Osteoblast (primary cell): ENCODE measurements around the gene MLN. TPM values are rescaled to one million over a fixed set of nuclear protein-coding genes. Genes with fewer than 3 reads are reported as not detected.

Experiments
- DNase-seq: peaks from one replicate; pipeline ENCODE4 v3.0.0; 2011; ENCODE audit warnings: low spot score, mixed read lengths; ENCODE audit not compliant: insufficient read length; ENCODE audit errors: missing footprints
- H2AFZ ChIP-seq: 2 replicates; pipeline ENCODE4 v1.6.0; 2011; ENCODE audit warnings: mild to moderate bottlenecking, low read length
- H3K27ac ChIP-seq: 2 replicates; pipeline ENCODE4 v1.5.1; 2011; ENCODE audit warnings: mild to moderate bottlenecking, low read depth, low read length, moderate library complexity
- H3K27me3 ChIP-seq: 2 replicates; pipeline ENCODE4 v1.6.0; 2012; ENCODE audit warnings: mild to moderate bottlenecking, control low read depth, inconsistent platforms, low read length, moderate library complexity; ENCODE audit not compliant: insufficient read depth
- H3K36me3 ChIP-seq: 2 replicates; pipeline ENCODE4 v1.5.1; 2011; ENCODE audit warnings: mild to moderate bottlenecking, low read length, control low read depth, moderate library complexity; ENCODE audit not compliant: insufficient read depth
- H3K4me1 ChIP-seq: 2 replicates; pipeline ENCODE4 v1.5.1; 2011; ENCODE audit warnings: mild to moderate bottlenecking, low read length, control low read depth, moderate library complexity; ENCODE audit not compliant: insufficient read depth
- H3K4me2 ChIP-seq: 2 replicates; pipeline ENCODE4 v1.6.0; 2011; ENCODE audit warnings: mild to moderate bottlenecking, low read length; ENCODE audit not compliant: insufficient read depth
- H3K4me3 ChIP-seq: fragments of 200-600 bp; sonication (generic); 3 replicates; pipeline ENCODE4 v1.5.1; 2012; ENCODE audit warnings: mild to moderate bottlenecking, low read length, inconsistent platforms; ENCODE audit not compliant: insufficient read depth
- H3K79me2 ChIP-seq: 2 replicates; pipeline ENCODE4 v1.6.0; 2012; ENCODE audit warnings: mild to moderate bottlenecking, low read length, control low read depth, inconsistent platforms; ENCODE audit not compliant: insufficient read depth
- H3K9me3 ChIP-seq: 2 replicates; pipeline ENCODE4 v1.5.1; 2011; ENCODE audit warnings: low read depth, low read length, control low read depth
- H4K20me1 ChIP-seq: 2 replicates; pipeline ENCODE4 v1.6.0; 2012; ENCODE audit warnings: mild to moderate bottlenecking, low read length, control low read depth; ENCODE audit not compliant: insufficient read depth
- CTCF ChIP-seq: IDR thresholded peaks from 2 replicates; pipeline ENCODE4 v1.5.1; 2011; ENCODE audit warnings: mild to moderate bottlenecking, low read depth, low read length, moderate library complexity; ENCODE audit errors: extremely low read depth
- total RNA-seq: library from RNA; depleted of rRNA; stranded (reverse); fragments of >200 nt; gene quantifications from 2 replicates; pipeline ENCODE4 v1.2.3, GENCODE V29; 2012

MLN gene
- total RNA-seq, 1 donor: not detected

DNA sequence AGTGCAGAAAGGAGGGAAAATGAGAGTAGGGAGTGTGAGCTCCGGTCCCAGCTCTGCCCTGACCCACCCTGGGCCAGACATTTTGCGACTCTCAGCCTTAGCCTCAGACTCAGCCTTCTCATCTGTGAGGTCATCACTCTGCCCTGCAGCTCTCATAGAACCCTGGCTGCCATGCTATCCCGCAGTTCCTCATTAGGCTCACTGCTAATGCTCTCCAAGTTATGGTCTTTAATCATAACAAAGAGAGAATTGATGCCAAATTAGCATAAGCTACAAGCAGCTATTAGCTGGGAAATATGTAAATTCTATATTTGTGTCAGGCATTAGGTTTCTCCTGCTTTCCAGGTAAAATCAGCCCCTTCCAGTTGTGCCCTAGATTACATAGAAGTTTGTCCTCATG lies 46.5 kb upstream of the MLN start:
- no peak overlapping the region for H3K4me3 ChIP-seq
- no peaks in the 10 kb centered on the region for H3K9me3 ChIP-seq
- H4K20me1 ChIP-seq: no peaks in the 10 kb centered on the region
- no peak overlapping the region for H2AFZ ChIP-seq
- no peaks in the 10 kb centered on the region for H3K36me3 ChIP-seq
- no peaks in the 10 kb centered on the region for H3K79me2 ChIP-seq
- H3K4me1 ChIP-seq: no peaks in the 10 kb centered on the region
- no peak overlapping the region for H3K27ac ChIP-seq
- no peak overlapping the region for H3K4me2 ChIP-seq
- H3K27me3 ChIP-seq: no peaks in the 10 kb centered on the region
- peak; percentile 13 for DNase-seq
- TF ChIP-seq CTCF: no peak

DNA sequence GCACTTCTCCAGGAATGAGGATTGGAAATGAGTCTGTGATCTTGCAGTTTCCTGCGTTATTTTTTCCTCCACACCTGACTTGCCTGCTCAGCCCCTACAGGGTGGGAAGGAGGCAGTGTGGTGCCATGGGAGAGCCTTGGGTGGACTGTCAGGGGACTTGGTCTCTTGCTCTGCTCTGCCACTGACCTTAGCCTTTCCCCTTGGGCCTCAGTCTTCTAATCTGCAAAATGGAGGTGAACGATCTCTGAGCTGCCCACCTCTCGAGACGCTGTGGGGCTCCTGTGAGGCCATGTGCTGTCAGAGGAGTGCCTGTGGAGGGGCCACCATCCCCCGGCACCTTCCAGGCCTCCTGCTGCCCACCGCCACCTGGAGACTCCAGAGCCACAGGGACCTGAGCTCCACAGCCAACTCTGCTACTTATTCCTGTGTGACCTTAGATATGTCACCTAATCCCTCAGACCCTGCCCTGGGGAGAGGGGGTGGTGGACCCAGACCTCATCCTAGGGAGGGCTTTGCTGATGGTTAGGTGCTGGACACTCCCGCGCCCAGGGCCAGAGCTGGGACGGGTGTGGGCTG lies 45.8 kb upstream of the MLN start:
- no peak for TF ChIP-seq CTCF
- H3K4me1 ChIP-seq: no peaks in the 10 kb centered on the region
- no peaks in the 10 kb centered on the region for H3K9me3 ChIP-seq
- no peaks in the 10 kb centered on the region for H3K79me2 ChIP-seq
- no peak overlapping the region for H3K4me3 ChIP-seq
- H3K27me3 ChIP-seq: no peaks in the 10 kb centered on the region
- no peaks in the 10 kb centered on the region for H4K20me1 ChIP-seq
- H3K27ac ChIP-seq: no peak overlapping the region
- no peaks in the 10 kb centered on the region for H3K36me3 ChIP-seq
- H3K4me2 ChIP-seq: no peak overlapping the region
- no peak overlapping the region for H2AFZ ChIP-seq
- DNase-seq: peak; percentile 26

- H3K4me1 ChIP-seq: no peaks in the 10 kb centered on the region
- no peaks in the 10 kb centered on the region for H4K20me1 ChIP-seq
- H3K4me3 ChIP-seq: no peak overlapping the region
- no peak overlapping the region for H2AFZ ChIP-seq
- no peak for TF ChIP-seq CTCF
- H3K36me3 ChIP-seq: no peaks in the 10 kb centered on the region
- peak; percentile 47 for DNase-seq
- H3K9me3 ChIP-seq: no peaks in the 10 kb centered on the region
- H3K27ac ChIP-seq: no peak overlapping the region
- no peaks in the 10 kb centered on the region for H3K27me3 ChIP-seq
- H3K4me2 ChIP-seq: no peak overlapping the region
- H3K79me2 ChIP-seq: no peaks in the 10 kb centered on the region
Observed at GRCh38 chr6:33848484-33848883, 44.7 kb upstream of the MLN start.

GRCh38 chr6:33847867-33848266 lies 44.1 kb upstream of the MLN start:
- H3K4me2 ChIP-seq: no peak overlapping the region
- H3K79me2 ChIP-seq: no peaks in the 10 kb centered on the region
- no peak for TF ChIP-seq CTCF
- H3K36me3 ChIP-seq: no peaks in the 10 kb centered on the region
- no peak overlapping the region for H3K4me3 ChIP-seq
- H3K27me3 ChIP-seq: no peaks in the 10 kb centered on the region
- DNase-seq: peak; percentile 77
- no peaks in the 10 kb centered on the region for H3K9me3 ChIP-seq
- no peaks in the 10 kb centered on the region for H3K4me1 ChIP-seq
- H3K27ac ChIP-seq: no peak overlapping the region
- H2AFZ ChIP-seq: no peak overlapping the region
- H4K20me1 ChIP-seq: no peaks in the 10 kb centered on the region
